IMR-90 (cell line): Measurements from ENCODE around the gene SURF6. TPM values are rescaled to one million over a fixed set of nuclear protein-coding genes. Genes with fewer than 3 reads are reported as not detected.

ENCODE experiments used
- ATAC-seq: fragments of 200-7000 bp; cut with Tn5 transposase; 2 replicates; pipeline ENCODE4 v1.9.1; 2020; ENCODE audit warnings: low read depth, mild to moderate bottlenecking, moderate library complexity
- BruUV-seq: library from RNA; stranded (reverse); fragments of 400-500 nt; replicated peaks from 2 replicates; lab custom pipeline; 2021; lab: Mats Ljungman, UMichigan
- CTCF ChIA-PET: fragments of 300-600 bp; formaldehyde crosslinking; extraction: SDS; loops from one replicate; lab custom pipeline; 2021; ENCODE audit warnings: antibody characterized with exemption; lab: Yijun Ruan, JAX
- POLR2A ChIA-PET: fragments of 300-600 bp; sonication (Branson Sonifier 250); formaldehyde crosslinking; loops from one replicate; lab custom pipeline; 2022; ENCODE audit warnings: antibody characterized with exemption; ENCODE audit not compliant: unreplicated experiment; lab: Charles Lee
- DNase-seq: peaks from one replicate; pipeline ENCODE4 v3.0.0; 2013
- H2AFZ ChIP-seq: replicated peaks from 2 replicates; pipeline ENCODE3; 2013; ENCODE audit warnings: low read length, mild to moderate bottlenecking; ENCODE audit not compliant: poor library complexity
- H2AK5ac ChIP-seq: 2 replicates; pipeline ENCODE4 v1.6.1; 2013; ENCODE audit warnings: low read depth, low read length, inconsistent platforms
- H2AK9ac ChIP-seq: replicated peaks from 2 replicates; pipeline ENCODE3; 2013; ENCODE audit warnings: mild to moderate bottlenecking, low read depth, low read length, moderate library complexity; ENCODE audit not compliant: poor library complexity
- H2BK120ac ChIP-seq: 2 replicates; pipeline ENCODE4 v1.6.1; 2013; ENCODE audit warnings: low read depth, low read length, inconsistent platforms
- H2BK15ac ChIP-seq: 3 replicates; pipeline ENCODE4 v1.6.1; 2013; ENCODE audit warnings: low read depth, low read length, inconsistent platforms
- H2BK20ac ChIP-seq: 2 replicates; pipeline ENCODE4 v1.6.1; 2013; ENCODE audit warnings: low read depth, mild to moderate bottlenecking, inconsistent platforms, low read length, moderate library complexity
- H2BK5ac ChIP-seq: 2 replicates; pipeline ENCODE4 v1.6.1; 2013; ENCODE audit warnings: mild to moderate bottlenecking, low read depth, low read length, inconsistent platforms; ENCODE audit not compliant: poor library complexity, severe bottlenecking
- H3K14ac ChIP-seq: replicated peaks from 2 replicates; pipeline ENCODE4 v1.6.1; 2013; ENCODE audit warnings: low read depth, low read length, inconsistent platforms
- H3K18ac ChIP-seq: 2 replicates; pipeline ENCODE4 v1.6.1; 2013; ENCODE audit warnings: low read depth, low read length, control low read depth
- H3K23ac ChIP-seq: 2 replicates; pipeline ENCODE4 v1.6.1; 2013; ENCODE audit warnings: low read depth, low read length, inconsistent platforms
- H3K27ac ChIP-seq: 2 replicates; pipeline ENCODE4 v1.5.1; 2013; ENCODE audit warnings: mild to moderate bottlenecking, control low read depth, low read length; ENCODE audit not compliant: insufficient read depth
- H3K27me3 ChIP-seq: 2 replicates; pipeline ENCODE4 v1.6.1; 2013; ENCODE audit warnings: low read length; ENCODE audit not compliant: control insufficient read depth, insufficient read depth
- H3K36me3 ChIP-seq: 2 replicates; pipeline ENCODE4 v1.6.1; 2013; ENCODE audit warnings: low read length, mixed read lengths; ENCODE audit not compliant: control insufficient read depth, insufficient read depth
- H3K4ac ChIP-seq: 2 replicates; pipeline ENCODE4 v1.6.1; 2013; ENCODE audit warnings: low read depth, low read length, inconsistent platforms
- H3K4me1 ChIP-seq: 2 replicates; pipeline ENCODE4 v1.6.1; 2013; ENCODE audit warnings: low read length, mixed read lengths; ENCODE audit not compliant: control insufficient read depth, insufficient read depth
- H3K4me2 ChIP-seq: 2 replicates; pipeline ENCODE4 v1.6.1; 2013; ENCODE audit warnings: low read depth, mild to moderate bottlenecking, control low read depth, low read length, moderate library complexity
- H3K4me3 ChIP-seq: 2 replicates; pipeline ENCODE4 v1.5.1; 2013; ENCODE audit warnings: low read depth, mild to moderate bottlenecking, control low read depth, low read length, moderate library complexity; ENCODE audit not compliant: insufficient read depth
- H3K56ac ChIP-seq: 2 replicates; pipeline ENCODE4 v1.6.1; 2013; ENCODE audit warnings: low read length, inconsistent platforms; ENCODE audit not compliant: insufficient read depth; ENCODE audit errors: extremely low read depth
- H3K79me1 ChIP-seq, 2 experiments: 2 replicates each; pipeline ENCODE4 v1.6.1; 2013; ENCODE audit warnings: low read length in 2 of 2, inconsistent platforms in 1 of 2, low read depth in 1 of 2
- H3K9ac ChIP-seq: 2 replicates; pipeline ENCODE4 v1.6.1; 2013; ENCODE audit warnings: low read depth, low read length, control low read depth
- H3K9me1 ChIP-seq: 2 replicates; pipeline ENCODE4 v1.6.1; 2013; ENCODE audit warnings: low read length, inconsistent platforms; ENCODE audit not compliant: insufficient read depth
- H3K9me3 ChIP-seq: 2 replicates; pipeline ENCODE4 v1.6.1; 2013; ENCODE audit warnings: low read length; ENCODE audit not compliant: control insufficient read depth, insufficient read depth
- H4K20me1 ChIP-seq: 2 replicates; pipeline ENCODE4 v1.6.1; 2013; ENCODE audit warnings: low read length, inconsistent platforms; ENCODE audit not compliant: insufficient read depth
- H4K5ac ChIP-seq: 2 replicates; pipeline ENCODE4 v1.6.1; 2013; ENCODE audit warnings: mild to moderate bottlenecking, low read depth, low read length, control low read depth
- H4K8ac ChIP-seq, 2 experiments: 2 replicates each; pipeline ENCODE4 v1.6.1; 2013; ENCODE audit warnings: low read depth in 2 of 2, low read length in 2 of 2, control low read depth in 1 of 2, inconsistent platforms in 1 of 2
- H4K91ac ChIP-seq: 2 replicates; pipeline ENCODE4 v1.6.1; 2013; ENCODE audit warnings: low read depth, low read length, inconsistent platforms; ENCODE audit not compliant: insufficient read depth
- BHLHE40 ChIP-seq: fragments of 150-350 bp; IDR thresholded peaks from 2 replicates; pipeline ENCODE4 v1.6.1; 2016; ENCODE audit warnings: mild to moderate bottlenecking, low read depth, low read length
- CEBPB ChIP-seq: IDR thresholded peaks from 2 replicates; pipeline ENCODE4 v1.6.1; 2012; ENCODE audit warnings: low read depth, low read length, improper control_type of control experiment
- CHD1 ChIP-seq: IDR thresholded peaks from 2 replicates; pipeline ENCODE4 v1.6.1; 2012; ENCODE audit warnings: low read depth, low read length, improper control_type of control experiment
- ELK1 ChIP-seq: fragments of 150-350 bp; IDR thresholded peaks from 2 replicates; pipeline ENCODE4 v1.6.1; 2016; ENCODE audit warnings: low read depth, mild to moderate bottlenecking, low read length, moderate library complexity, borderline replicate concordance
- FOS ChIP-seq: fragments of 150-350 bp; IDR thresholded peaks from 2 replicates; pipeline ENCODE4 v1.6.1; 2016; ENCODE audit warnings: low read depth, low read length
- MAFK ChIP-seq: IDR thresholded peaks from 2 replicates; pipeline ENCODE4 v1.6.1; 2012; ENCODE audit warnings: low read depth, low read length, improper control_type of control experiment
- MAZ ChIP-seq: IDR thresholded peaks from 2 replicates; pipeline ENCODE4 v1.6.1; 2012; ENCODE audit warnings: low read depth, mild to moderate bottlenecking, low read length, improper control_type of control experiment, moderate library complexity, borderline replicate concordance
- MXI1 ChIP-seq: IDR thresholded peaks from 2 replicates; pipeline ENCODE4 v1.6.1; 2012; ENCODE audit warnings: low read depth, mild to moderate bottlenecking, low read length, moderate library complexity, borderline replicate concordance
- NFE2L2 ChIP-seq: fragments of 150-350 bp; IDR thresholded peaks from 2 replicates; pipeline ENCODE4 v1.6.1; 2016; ENCODE audit warnings: low read depth, mild to moderate bottlenecking, low read length
- POLR2A ChIP-seq: IDR thresholded peaks from 2 replicates; pipeline ENCODE4 v1.6.1; 2012; ENCODE audit warnings: mild to moderate bottlenecking, low read depth, low read length
- RAD21 ChIP-seq: IDR thresholded peaks from 2 replicates; pipeline ENCODE4 v1.6.1; 2012; ENCODE audit warnings: low read length, improper control_type of control experiment
- RCOR1 ChIP-seq: IDR thresholded peaks from 2 replicates; pipeline ENCODE4 v1.6.1; 2012; ENCODE audit warnings: mild to moderate bottlenecking, low read length, improper control_type of control experiment; ENCODE audit not compliant: insufficient replicate concordance
- SMC3 ChIP-seq: fragments of 150-350 bp; IDR thresholded peaks from 2 replicates; pipeline ENCODE4 v1.6.1; 2016; ENCODE audit warnings: low read depth, mild to moderate bottlenecking, antibody characterized with exemption, low read length, moderate library complexity
- WGBS, 2 experiments: methylation state at CpG; one replicate each; pipeline versions ENCODE4 v1.1.5 to v1.1.7; 2013; ENCODE audit warnings: missing lambda C conversion rate in 2 of 2; ENCODE audit not compliant: insufficient read length in 1 of 2; ENCODE audit errors: extremely low coverage in 2 of 2; 5-methylcytosine and 5-hydroxymethylcytosine counted together
- dilution Hi-C: fragments of 300-500 bp; cut with HindIII; formaldehyde crosslinking; loops from one replicate; pipeline ENCODE4 v1.14.3; 2018; ENCODE audit warnings: low sequenced_read_pairs; ENCODE audit not compliant: unreplicated experiment
- in situ Hi-C: fragments of 300-500 bp; cut with MboI; formaldehyde crosslinking; loops from 3 replicates; pipeline ENCODE4 v1.14.3; 2019; ENCODE audit warnings: low sequenced_read_pairs, inconsistent platforms, mixed read lengths
- intact Hi-C: fragments of 100-400 bp; cut with micrococcal nuclease; formaldehyde crosslinking; loops from 2 replicates; pipeline ENCODE4 v1.10.0; 2022
- polyA plus RNA-seq, 3 experiments: library from polyadenylated mRNA; depleted of rRNA; stranded (reverse); fragments of >200 nt; gene quantifications; 2 replicates each; pipeline ENCODE4 v1.2.3, GENCODE V29; 2012; ENCODE audit warnings: low replicate concordance in 1 of 3
- total RNA-seq: library from RNA; depleted of rRNA; stranded (reverse); fragments of >200 nt; gene quantifications from 2 replicates; pipeline ENCODE4 v1.2.3, GENCODE V29; 2012
- TF ChIP-seq, protein P1 (sequence below): fragments of 150-350 bp; IDR thresholded peaks from 2 replicates; pipeline ENCODE4 v1.6.1; 2017; ENCODE audit warnings: mild to moderate bottlenecking, antibody characterized with exemption, low read length, low read depth
- TF ChIP-seq, protein P2 (sequence below): conservative IDR thresholded peaks from 2 replicates; pipeline ENCODE4 v1.5.1; 2012; ENCODE audit warnings: mild to moderate bottlenecking, low read depth, low read length, improper control_type of control experiment

SURF6 gene
- total and polyA plus RNA-seq, 2 of the 4 experiments (the other 2 are of a cell fraction), result 6.1 to 12.8 TPM

- Histone ChIP-seq H3K4me2 (no peak overlapping the region), H2BK5ac (no peak overlapping the region), H3K4me1 (peaks cover 10% of the 10 kb centered on the region; the same call in 1 of the 2 replicates), H3K79me1 (peaks cover 37 to 87% of the 10 kb centered on the region in 2 experiments), H4K20me1 (peaks cover 56% of the 10 kb centered on the region), H3K9me3 (no peaks in the 10 kb centered on the region), H3K27ac (no peak overlapping the region), H3K9ac (no peak overlapping the region), H4K5ac (no peak overlapping the region), H2AK5ac (no peak overlapping the region), H3K36me3 (peaks cover 44% of the 10 kb centered on the region), H3K23ac (no peak overlapping the region), H2BK120ac (no peak overlapping the region), H2AFZ (no peak overlapping the region), H3K18ac (no peak overlapping the region), H3K9me1 (no peaks in the 10 kb centered on the region; the same call in 1 of the 2 replicates), H4K8ac (peak overlapping the region in 1 of 2 experiments; percentile 16; a peak in 1 of 4 replicates), H3K4me3 (no peak overlapping the region), H3K27me3 (no peaks in the 10 kb centered on the region), H3K4ac (no peak overlapping the region), H4K91ac (no peak overlapping the region), H3K56ac (no peak overlapping the region), H2BK15ac (no peak overlapping the region), H2BK20ac (no peak overlapping the region), H2AK9ac (no peak overlapping the region), H3K14ac (no peak overlapping the region)
- 73% methylated on average over 3 of the region's 20 CpGs; no CpG with 5 or more reads in 1 of the 2 experiments for WGBS, 2 experiments
- dilution Hi-C loops (no loop called here), in situ Hi-C loops (no loop called here), intact Hi-C loops (no loop called here)
- no TSS peak for BruUV-seq
- ATAC-seq (no peak), DNase-seq (no peak)
- ChIA-PET CTCF (interaction anchor here (0.7 kb wide), 1 partner anchor 20 kb away, joined by 4 read pairs; no protein-coding TSS in a partner anchor), POLR2A (no interaction called here)
- no peak for TF ChIP-seq SMC3
- no peak for TF ChIP-seq MAFK
- TF ChIP-seq MAZ, result no peak
- TF ChIP-seq, protein P1, sequence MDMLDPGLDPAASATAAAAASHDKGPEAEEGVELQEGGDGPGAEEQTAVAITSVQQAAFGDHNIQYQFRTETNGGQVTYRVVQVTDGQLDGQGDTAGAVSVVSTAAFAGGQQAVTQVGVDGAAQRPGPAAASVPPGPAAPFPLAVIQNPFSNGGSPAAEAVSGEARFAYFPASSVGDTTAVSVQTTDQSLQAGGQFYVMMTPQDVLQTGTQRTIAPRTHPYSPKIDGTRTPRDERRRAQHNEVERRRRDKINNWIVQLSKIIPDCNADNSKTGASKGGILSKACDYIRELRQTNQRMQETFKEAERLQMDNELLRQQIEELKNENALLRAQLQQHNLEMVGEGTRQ, result no peak
- no peak for TF ChIP-seq NFE2L2
- no peak for TF ChIP-seq ELK1
- TF ChIP-seq BHLHE40, result 0 out of 2 replicates have a peak, but pooled peaks have one; percentile 10
- TF ChIP-seq POLR2A, result no peak
- TF ChIP-seq, protein P2, sequence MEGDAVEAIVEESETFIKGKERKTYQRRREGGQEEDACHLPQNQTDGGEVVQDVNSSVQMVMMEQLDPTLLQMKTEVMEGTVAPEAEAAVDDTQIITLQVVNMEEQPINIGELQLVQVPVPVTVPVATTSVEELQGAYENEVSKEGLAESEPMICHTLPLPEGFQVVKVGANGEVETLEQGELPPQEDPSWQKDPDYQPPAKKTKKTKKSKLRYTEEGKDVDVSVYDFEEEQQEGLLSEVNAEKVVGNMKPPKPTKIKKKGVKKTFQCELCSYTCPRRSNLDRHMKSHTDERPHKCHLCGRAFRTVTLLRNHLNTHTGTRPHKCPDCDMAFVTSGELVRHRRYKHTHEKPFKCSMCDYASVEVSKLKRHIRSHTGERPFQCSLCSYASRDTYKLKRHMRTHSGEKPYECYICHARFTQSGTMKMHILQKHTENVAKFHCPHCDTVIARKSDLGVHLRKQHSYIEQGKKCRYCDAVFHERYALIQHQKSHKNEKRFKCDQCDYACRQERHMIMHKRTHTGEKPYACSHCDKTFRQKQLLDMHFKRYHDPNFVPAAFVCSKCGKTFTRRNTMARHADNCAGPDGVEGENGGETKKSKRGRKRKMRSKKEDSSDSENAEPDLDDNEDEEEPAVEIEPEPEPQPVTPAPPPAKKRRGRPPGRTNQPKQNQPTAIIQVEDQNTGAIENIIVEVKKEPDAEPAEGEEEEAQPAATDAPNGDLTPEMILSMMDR, result peak; percentile 34
- no peak for TF ChIP-seq RCOR1
- no peak for TF ChIP-seq MXI1
- TF ChIP-seq CHD1, result no peak
- TF ChIP-seq CEBPB, result no peak
- TF ChIP-seq RAD21, result peak; percentile 49
- TF ChIP-seq FOS, result no peak
These were observed 23.6 kb upstream of the SURF6 start for GRCh38 chr9:133359399-133360175.
